GM23248 (cell line): ENCODE results near the gene CBL. TPM values are rescaled to one million over a fixed set of nuclear protein-coding genes. Genes with fewer than 3 reads are reported as not detected.

Experiments
- DNase-seq: peaks from one replicate; pipeline ENCODE4 v3.0.0-alpha.2; 2015
- H2AFZ ChIP-seq: fragments of 200-600 bp; sonication (generic); 2 replicates; pipeline ENCODE4 v1.6.1; 2016; ENCODE audit warnings: antibody characterized with exemption
- H3F3A ChIP-seq: fragments of 200-600 bp; sonication (generic); 2 replicates; pipeline ENCODE4 v1.6.1; 2016; ENCODE audit warnings: mild to moderate bottlenecking, antibody characterized with exemption, mixed run types; ENCODE audit not compliant: insufficient read depth
- H3K27ac ChIP-seq: fragments of 200-600 bp; sonication (generic); 2 replicates; pipeline ENCODE4 v1.5.1; 2016; ENCODE audit warnings: mild to moderate bottlenecking
- H3K27me3 ChIP-seq: fragments of 200-600 bp; sonication (generic); replicated peaks from 2 replicates; pipeline ENCODE4 v1.6.1; 2016; ENCODE audit warnings: mild to moderate bottlenecking; ENCODE audit not compliant: insufficient read depth
- H3K36me3 ChIP-seq: fragments of 200-600 bp; sonication (generic); 2 replicates; pipeline ENCODE4 v1.6.1; 2016; ENCODE audit warnings: low read depth, mild to moderate bottlenecking
- H3K4me1 ChIP-seq: fragments of 200-600 bp; sonication (generic); 2 replicates; pipeline ENCODE4 v1.6.1; 2016; ENCODE audit warnings: mild to moderate bottlenecking; ENCODE audit not compliant: insufficient read depth
- H3K4me2 ChIP-seq: fragments of 200-600 bp; sonication (generic); one replicate; pipeline ENCODE4 v1.6.1; 2016; ENCODE audit warnings: mild to moderate bottlenecking; ENCODE audit not compliant: unreplicated experiment
- H3K4me3 ChIP-seq: fragments of 200-600 bp; sonication (generic); 2 replicates; pipeline ENCODE4 v1.5.1; 2016; ENCODE audit warnings: mild to moderate bottlenecking
- H3K79me2 ChIP-seq: fragments of 200-600 bp; sonication (generic); 2 replicates; pipeline ENCODE4 v1.6.1; 2016; ENCODE audit warnings: mild to moderate bottlenecking; ENCODE audit not compliant: insufficient read depth
- H3K9ac ChIP-seq: fragments of 200-600 bp; sonication (generic); 2 replicates; pipeline ENCODE4 v1.6.1; 2016; ENCODE audit warnings: mild to moderate bottlenecking
- H3K9me2 ChIP-seq: fragments of 200-600 bp; sonication (generic); 2 replicates; pipeline ENCODE4 v1.6.1; 2016; ENCODE audit warnings: mixed run types, mild to moderate bottlenecking, moderate library complexity; ENCODE audit not compliant: insufficient read depth
- H3K9me3 ChIP-seq: fragments of 200-600 bp; sonication (generic); one replicate; pipeline ENCODE4 v1.6.1; 2017; ENCODE audit warnings: low read depth
- H4K20me1 ChIP-seq: fragments of 200-600 bp; sonication (generic); 2 replicates; pipeline ENCODE4 v1.6.0; 2016; ENCODE audit not compliant: insufficient read depth
- EZH2 ChIP-seq: fragments of 200-600 bp; sonication (generic); IDR thresholded peaks from 2 replicates; pipeline ENCODE4 v1.6.1; 2018; ENCODE audit warnings: antibody characterized with exemption, mild to moderate bottlenecking; ENCODE audit not compliant: insufficient read depth, poor library complexity, severe bottlenecking
- EZH2phosphoT487 ChIP-seq: fragments of 200-600 bp; sonication (generic); IDR thresholded peaks from 2 replicates; pipeline ENCODE4 v1.6.1; 2018; ENCODE audit warnings: antibody characterized with exemption, moderate library complexity, mild to moderate bottlenecking, low read depth; ENCODE audit not compliant: insufficient read depth
- WGBS, 2 experiments: methylation state at CpG; one replicate each; pipeline ENCODE4 v1.1.6; 2015 to 2017; ENCODE audit warnings: low lambda C conversion rate in 2 of 2, low coverage in 1 of 2; ENCODE audit errors: missing lambda C conversion rate in 2 of 2; 5-methylcytosine and 5-hydroxymethylcytosine counted together
- in situ Hi-C: fragments of 300-500 bp; cut with MboI; formaldehyde crosslinking; loops from 2 replicates; pipeline ENCODE4 v1.15.0; 2020
- polyA plus RNA-seq: library from polyadenylated mRNA; unstranded; fragments of >200 nt; fragmentation: Nextera tagmentation; extraction: Ambion mirVana; gene quantifications from 2 replicates; pipeline ENCODE4 v1.2.1, GENCODE V29; 2016
- total RNA-seq: library from RNA; depleted of rRNA; stranded (reverse); fragments of >200 nt; shearing (Covaris generic); gene quantifications from 2 replicates; pipeline ENCODE4 v1.2.3, GENCODE V29; 2014

The CBL gene
- total and polyA plus RNA-seq, 2 experiments from 2014 or later, result 5.8 to 8.6 TPM

DNA sequence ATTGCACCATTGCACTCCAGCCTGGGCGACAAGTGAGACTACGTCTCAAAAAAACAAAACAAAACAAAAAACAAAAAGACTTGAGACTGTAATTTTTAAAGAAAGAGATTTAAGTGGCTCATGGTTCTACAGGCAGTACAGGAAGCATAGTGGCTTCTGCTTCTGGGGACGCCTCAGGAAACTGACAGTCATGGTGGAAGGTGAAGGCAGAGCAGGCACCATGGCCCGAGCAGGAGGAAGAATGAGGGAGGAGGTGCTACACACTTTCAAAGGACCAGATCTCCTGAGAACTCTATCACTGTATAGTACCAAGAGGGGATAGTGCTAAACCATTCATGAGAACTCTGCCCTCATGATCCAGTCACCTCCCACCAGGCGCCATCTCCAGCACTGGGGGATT, 52.0 kb downstream of the CBL start:
- Histone ChIP-seq H3F3A (peaks cover 17% of the 10 kb centered on the region), H2AFZ (no peak overlapping the region), H3K36me3 (no peaks in the 10 kb centered on the region), H3K4me2 (no peak overlapping the region), H3K9ac (no peak overlapping the region), H3K27ac (no peak overlapping the region), H3K79me2 (peaks cover 93% of the 10 kb centered on the region), H3K4me3 (no peak overlapping the region), H3K4me1 (peaks cover 16% of the 10 kb centered on the region), H4K20me1 (no peaks in the 10 kb centered on the region), H3K9me2 (no peaks in the 10 kb centered on the region), H3K27me3 (no peaks in the 10 kb centered on the region), H3K9me3 (no peaks in the 10 kb centered on the region)
- 96 to 99% methylated on average over 5 of the region's 5 CpGs for WGBS, 2 experiments
- TF ChIP-seq EZH2, result no peak
- no peak for TF ChIP-seq EZH2phosphoT487
- in situ Hi-C loops, result no loop called here
- no peak for DNase-seq

- H3K4me2 ChIP-seq, result no peak overlapping the region
- H4K20me1 ChIP-seq, result no peaks in the 10 kb centered on the region
- H3K27ac ChIP-seq, result no peak overlapping the region
- no peak overlapping the region for H3K4me3 ChIP-seq
- H2AFZ ChIP-seq, result no peak overlapping the region
- WGBS, 2 experiments, result 89 to 92% methylated on average over 3 of the region's 3 CpGs
- peaks cover 97% of the 10 kb centered on the region for H3K79me2 ChIP-seq
- TF ChIP-seq EZH2phosphoT487 (no peak), EZH2 (no peak)
- in situ Hi-C loops, result no loop called here
- no peaks in the 10 kb centered on the region for H3K9me3 ChIP-seq
- no peak overlapping the region for H3K9ac ChIP-seq
- no peaks in the 10 kb centered on the region for H3K9me2 ChIP-seq
- no peaks in the 10 kb centered on the region for H3K27me3 ChIP-seq
- H3K36me3 ChIP-seq, result no peaks in the 10 kb centered on the region
- peaks cover 25% of the 10 kb centered on the region for H3F3A ChIP-seq
- DNase-seq, result no peak
- H3K4me1 ChIP-seq, result peaks cover 24% of the 10 kb centered on the region
Observed at GRCh38 chr11:119258983-119259382, 52.8 kb downstream of the CBL start.

DNA sequence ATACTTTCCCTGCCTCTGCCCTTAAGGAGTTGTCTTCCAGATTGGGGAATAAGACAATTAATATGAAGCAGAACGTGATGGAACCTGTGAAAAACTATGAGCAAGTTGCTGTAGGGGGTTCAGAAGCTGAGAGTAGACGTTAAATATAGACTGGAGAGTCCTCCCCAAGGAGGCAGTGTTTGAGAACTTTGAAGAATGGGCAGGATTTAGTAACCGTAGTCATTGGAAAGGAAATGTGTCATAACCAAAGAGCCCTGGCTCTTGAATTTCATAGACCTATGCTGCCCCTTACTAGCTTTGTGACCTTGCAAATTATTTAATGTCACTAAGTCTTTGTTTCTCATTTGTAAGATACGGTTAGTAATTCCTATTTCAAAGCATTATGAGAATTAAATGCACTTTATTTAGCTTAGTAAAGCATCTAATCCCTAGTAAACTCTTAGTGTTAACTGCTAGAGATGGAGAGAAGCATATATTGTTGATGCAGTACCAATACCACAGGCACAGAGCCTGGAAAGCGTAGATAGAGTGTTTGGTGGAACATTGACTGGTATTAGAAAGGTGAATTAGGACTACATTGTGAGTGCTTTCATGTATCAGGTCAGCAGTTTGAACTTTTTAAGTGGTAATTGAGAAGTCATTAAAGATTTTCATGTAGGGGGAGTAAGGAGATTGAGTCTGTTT, 56.7 kb downstream of the CBL start:
- Histone ChIP-seq H4K20me1 (no peaks in the 10 kb centered on the region), H2AFZ (peak overlapping the region; percentile 13; the same call in 1 of the 2 replicates), H3K9me2 (no peaks in the 10 kb centered on the region), H3K79me2 (peaks cover 100% of the 10 kb centered on the region), H3K4me1 (peaks cover 29% of the 10 kb centered on the region), H3K4me2 (peak overlapping the region; percentile 55), H3K4me3 (peak overlapping the region; percentile 6; the same call in 1 of the 2 replicates), H3K36me3 (no peaks in the 10 kb centered on the region), H3K27me3 (no peaks in the 10 kb centered on the region), H3K9ac (no peak overlapping the region), H3K9me3 (no peaks in the 10 kb centered on the region), H3K27ac (peak overlapping the region; percentile 47), H3F3A (peaks cover 35% of the 10 kb centered on the region)
- DNase-seq, result peak; percentile 75
- no peak for TF ChIP-seq EZH2phosphoT487
- TF ChIP-seq EZH2, result no peak
- WGBS, 2 experiments, result 32 to 37% methylated on average over 5 of the region's 5 CpGs
- in situ Hi-C loops, result no loop called here

DNA sequence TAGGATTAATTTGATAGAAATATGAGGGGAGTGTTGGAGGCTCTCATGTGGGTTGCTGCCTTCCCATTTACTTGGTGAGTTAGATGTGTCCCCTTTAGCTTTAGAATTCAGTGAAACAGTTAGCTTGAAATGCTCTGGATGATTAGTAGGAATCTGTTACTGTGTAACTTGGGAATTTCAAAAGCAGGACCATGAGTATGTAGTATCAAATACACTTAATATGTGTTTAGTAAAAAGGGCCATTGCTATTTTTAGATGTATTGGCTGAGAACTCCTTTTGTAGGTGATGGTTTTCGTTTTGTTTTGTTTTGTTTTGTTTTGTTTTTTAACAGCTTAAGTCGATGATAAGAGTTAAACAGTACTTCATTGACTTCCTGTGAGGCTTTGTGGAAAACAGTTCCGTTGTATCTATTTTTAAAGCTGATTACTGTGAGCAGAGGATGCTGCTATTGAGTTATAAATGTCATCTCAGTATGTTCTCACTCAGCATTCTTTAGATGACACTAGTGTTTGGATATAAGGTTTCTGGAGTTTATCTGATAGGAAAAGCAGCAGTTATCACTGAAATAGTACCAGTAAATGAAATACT, 57.3 kb downstream of the CBL start:
- Histone ChIP-seq H3K9ac (peak overlapping the region; percentile 13; the same call in 1 of the 2 replicates), H3K4me3 (peak overlapping the region; percentile 6; the same call in 1 of the 2 replicates), H3K79me2 (peaks cover 100% of the 10 kb centered on the region)

More for the DNA sequence above, 57.3 kb downstream of the CBL start:
- H3K9me2 ChIP-seq, result no peaks in the 10 kb centered on the region
- no peaks in the 10 kb centered on the region for H4K20me1 ChIP-seq
- peak overlapping the region; percentile 47 for H3K27ac ChIP-seq
- no peaks in the 10 kb centered on the region for H3K36me3 ChIP-seq
- in situ Hi-C loops, result no loop called here
- H3K9me3 ChIP-seq, result no peaks in the 10 kb centered on the region
- H2AFZ ChIP-seq, result peak overlapping the region; percentile 13; the same call in 1 of the 2 replicates
- peaks cover 29% of the 10 kb centered on the region for H3K4me1 ChIP-seq
- DNase-seq, result peak; percentile 26
- WGBS, 2 experiments, result 10 to 13% methylated on average over 3 of the region's 3 CpGs
- H3F3A ChIP-seq, result peaks cover 35% of the 10 kb centered on the region
- TF ChIP-seq EZH2phosphoT487, result no peak
- no peak for TF ChIP-seq EZH2
- no peaks in the 10 kb centered on the region for H3K27me3 ChIP-seq
- peak overlapping the region; percentile 55 for H3K4me2 ChIP-seq
